Neural progenitor cell (in vitro differentiated cells): ENCODE results near the gene CLDN3.

ENCODE experiments used
- CTCF ChIP-seq: fragments of 200-600 bp; sonication (generic); IDR thresholded peaks from 2 replicates; pipeline ENCODE4 v1.5.1; 2017; ENCODE audit warnings: antibody characterized with exemption, mild to moderate bottlenecking
- EZH2 ChIP-seq: fragments of 200-600 bp; sonication (generic); IDR thresholded peaks from 2 replicates; pipeline ENCODE4 v1.6.1; 2017; ENCODE audit warnings: antibody characterized with exemption, mild to moderate bottlenecking, moderate library complexity
- EZH2phosphoT487 ChIP-seq: fragments of 200-600 bp; sonication (generic); IDR thresholded peaks from 2 replicates; pipeline ENCODE4 v1.6.1; 2017; ENCODE audit warnings: antibody characterized with exemption

- no peak for TF ChIP-seq CTCF
- no peak for TF ChIP-seq EZH2
- TF ChIP-seq EZH2phosphoT487, result no peak
Observed at GRCh38 chr7:73817121-73817520, 47.1 kb upstream of the CLDN3 start.
